GM23338 (cell line): ENCODE data around the gene SEMA3C. TPM values are rescaled to one million over a fixed set of nuclear protein-coding genes. Genes with fewer than 3 reads are reported as not detected.

Experiments
- ATAC-seq: fragments of 200-7000 bp; cut with Tn5 transposase; 3 replicates; pipeline ENCODE4 v1.9.1; 2020
- DNase-seq: peaks from one replicate; pipeline ENCODE4 v3.0.0-alpha.2; 2015; ENCODE audit warnings: low spot score
- H2AFZ ChIP-seq: fragments of 200-600 bp; sonication (generic); 2 replicates; pipeline ENCODE4 v1.8.0; 2016; ENCODE audit warnings: antibody characterized with exemption, mild to moderate bottlenecking, moderate library complexity
- H3F3A ChIP-seq: fragments of 200-600 bp; sonication (generic); replicated peaks from 2 replicates; pipeline ENCODE4 v1.8.0; 2017; ENCODE audit warnings: antibody characterized with exemption, mixed run types, low read depth
- H3K27ac ChIP-seq: fragments of 200-600 bp; sonication (generic); 2 replicates; pipeline ENCODE4 v1.6.1; 2016; ENCODE audit warnings: low read depth
- H3K27me3 ChIP-seq: fragments of 200-600 bp; sonication (generic); 2 replicates; pipeline ENCODE4 v1.8.0; 2016; ENCODE audit warnings: mild to moderate bottlenecking, mixed run types, moderate library complexity; ENCODE audit not compliant: insufficient read depth
- H3K36me3 ChIP-seq: fragments of 200-600 bp; sonication (generic); 2 replicates; pipeline ENCODE4 v1.8.0; 2016; ENCODE audit warnings: mild to moderate bottlenecking; ENCODE audit not compliant: insufficient read depth
- H3K4me1 ChIP-seq: fragments of 200-600 bp; sonication (generic); 2 replicates; pipeline ENCODE4 v1.8.0; 2016; ENCODE audit warnings: mild to moderate bottlenecking, moderate library complexity; ENCODE audit not compliant: insufficient read depth
- H3K4me2 ChIP-seq: fragments of 200-600 bp; sonication (generic); 2 replicates; pipeline ENCODE4 v1.7.1; 2017; ENCODE audit warnings: mixed run types
- H3K4me3 ChIP-seq: fragments of 200-600 bp; sonication (generic); 2 replicates; pipeline ENCODE4 v1.6.1; 2016; ENCODE audit warnings: mixed run types
- H3K79me2 ChIP-seq: fragments of 200-600 bp; sonication (generic); replicated peaks from 2 replicates; pipeline ENCODE4 v1.8.0; 2017; ENCODE audit warnings: mild to moderate bottlenecking; ENCODE audit not compliant: insufficient read depth
- H3K9me2 ChIP-seq: fragments of 200-600 bp; sonication (generic); 2 replicates; pipeline ENCODE4 v1.8.0; 2017; ENCODE audit not compliant: insufficient read depth
- H4K20me1 ChIP-seq: fragments of 200-600 bp; sonication (generic); replicated peaks from 2 replicates; pipeline ENCODE4 v1.8.0; 2017; ENCODE audit warnings: mild to moderate bottlenecking; ENCODE audit not compliant: insufficient read depth
- H3K27ac Mint-ChIP-seq: 2 replicates; pipeline ENCODE4 v1.8.0; 2020; ENCODE audit warnings: inconsistent platforms, mild to moderate bottlenecking, moderate library complexity, mixed read lengths
- H3K27me3 Mint-ChIP-seq: 3 replicates; pipeline ENCODE4 v1.8.0; 2022; ENCODE audit warnings: low read depth, mild to moderate bottlenecking, moderate library complexity, mixed read lengths, inconsistent platforms; ENCODE audit not compliant: insufficient read depth, poor library complexity
- H3K36me3 Mint-ChIP-seq: 3 replicates; pipeline ENCODE4 v1.8.0; 2021; ENCODE audit warnings: low read depth, mild to moderate bottlenecking, inconsistent platforms, moderate library complexity, mixed read lengths
- H3K4me1 Mint-ChIP-seq: 3 replicates; pipeline ENCODE4 v1.8.0; 2020; ENCODE audit warnings: mild to moderate bottlenecking, inconsistent platforms, mixed read lengths
- H3K4me3 Mint-ChIP-seq: 3 replicates; pipeline ENCODE4 v1.8.0; 2021; ENCODE audit warnings: moderate library complexity, mild to moderate bottlenecking, inconsistent platforms, mixed read lengths
- H3K9me3 Mint-ChIP-seq: 3 replicates; pipeline ENCODE4 v1.8.0; 2020; ENCODE audit warnings: moderate library complexity, mild to moderate bottlenecking, inconsistent platforms, mixed read lengths
- CTCF ChIP-seq, 2 experiments: fragments of 200-600 bp in 1 of 2; sonication (generic) in 1 of 2; conservative IDR thresholded peaks; 2 replicates each; pipeline versions ENCODE4 v1.5.1 to v1.6.1; 2016 to 2017; ENCODE audit warnings: antibody characterized with exemption in 2 of 2, low read depth in 2 of 2, mild to moderate bottlenecking in 2 of 2, moderate library complexity in 1 of 2
- ETS1 ChIP-seq: IDR thresholded peaks from 2 replicates; pipeline ENCODE4 v1.6.1; 2016; ENCODE audit warnings: antibody characterized with exemption
- EZH2 ChIP-seq: fragments of 200-600 bp; sonication (generic); IDR thresholded peaks from one replicate; pipeline ENCODE4 v1.8.0; 2017; ENCODE audit warnings: antibody characterized with exemption, mild to moderate bottlenecking, low read depth; ENCODE audit not compliant: unreplicated experiment
- EZH2phosphoT487 ChIP-seq: fragments of 200-600 bp; sonication (generic); IDR thresholded peaks from one replicate; pipeline ENCODE4 v1.8.1; 2018; ENCODE audit warnings: antibody characterized with exemption; ENCODE audit not compliant: unreplicated experiment
- JUNB ChIP-seq: IDR thresholded peaks from one replicate; pipeline ENCODE4 v1.6.1; 2016; ENCODE audit warnings: antibody characterized with exemption; ENCODE audit not compliant: unreplicated experiment
- NANOG ChIP-seq: IDR thresholded peaks from 2 replicates; pipeline ENCODE4 v1.6.1; 2016; ENCODE audit warnings: antibody characterized with exemption, borderline replicate concordance
- POLR2AphosphoS5 ChIP-seq: IDR thresholded peaks from 2 replicates; pipeline ENCODE4 v1.6.1; 2016; ENCODE audit warnings: antibody characterized with exemption, low read depth
- REST ChIP-seq: IDR thresholded peaks from one replicate; pipeline ENCODE4 v1.6.1; 2018; ENCODE audit warnings: antibody characterized with exemption; ENCODE audit not compliant: unreplicated experiment
- STAT1 ChIP-seq: IDR thresholded peaks from one replicate; pipeline ENCODE4 v1.6.1; 2016; ENCODE audit warnings: antibody characterized with exemption; ENCODE audit not compliant: unreplicated experiment
- ZNF114 ChIP-seq: fragments of 250-450 bp; sonication (Bioruptor Pico); IDR thresholded peaks from 2 replicates; pipeline ENCODE4 v1.5.0; 2020; ENCODE audit warnings: mild to moderate bottlenecking, moderate library complexity
- ZNF331 ChIP-seq: fragments of 250-450 bp; sonication (Bioruptor Pico); IDR thresholded peaks from 2 replicates; pipeline ENCODE4 v1.5.0; 2020; ENCODE audit warnings: low read depth, mild to moderate bottlenecking, moderate library complexity
- ZNF462 ChIP-seq: fragments of 250-450 bp; sonication (Bioruptor Pico); IDR thresholded peaks from 2 replicates; pipeline ENCODE4 v1.5.0; 2020; ENCODE audit warnings: mild to moderate bottlenecking, moderate library complexity
- polyA plus RNA-seq: library from polyadenylated mRNA; unstranded; fragments of >200 nt; fragmentation: Nextera tagmentation; extraction: Ambion mirVana; gene quantifications from 2 replicates; pipeline ENCODE4 v1.2.1, GENCODE V29; 2016
- total RNA-seq: library from RNA; depleted of rRNA; stranded (reverse); fragments of >200 nt; shearing (Covaris generic); gene quantifications from 2 replicates; pipeline ENCODE4 v1.2.3, GENCODE V29; 2014

SEMA3C gene
- total and polyA plus RNA-seq, 2 experiments from 2014 or later = 1.0 to 3.5 TPM

- Histone ChIP-seq H3K9me2 (0 out of 2 replicates have a peak, but pooled peaks cover 3% of the 10 kb centered on the region), H3K4me2 (no peak overlapping the region), H3K4me3 (no peak overlapping the region), H2AFZ (no peak overlapping the region), H3K79me2 (no peaks in the 10 kb centered on the region), H3K4me1 (peaks cover 12% of the 10 kb centered on the region), H3K36me3 (no peaks in the 10 kb centered on the region), H4K20me1 (no peaks in the 10 kb centered on the region), H3F3A (0 out of 2 replicates have a peak, but pooled peaks cover 6% of the 10 kb centered on the region), H3K27ac (no peak overlapping the region), H3K27me3 (peaks cover 19% of the 10 kb centered on the region)
- Mint-ChIP-seq H3K4me3 (no peak overlapping the region), H3K9me3 (peaks cover 7% of the 10 kb centered on the region; the same call in 1 of the 3 replicates), H3K4me1 (peaks cover 23% of the 10 kb centered on the region), H3K27me3 (peaks cover 13% of the 10 kb centered on the region), H3K27ac (no peak overlapping the region), H3K36me3 (peaks cover 3% of the 10 kb centered on the region; the same call in 1 of the 3 replicates)
- DNase-seq (no peak), ATAC-seq (no peak)
- no peak for TF ChIP-seq NANOG
- TF ChIP-seq ZNF331 (CRISPR knock-in tag) = no peak
- TF ChIP-seq STAT1 = no peak
- TF ChIP-seq CTCF (conservative IDR thresholded peaks at IDR 0.05; ENCODE audit: low read depth in 2 of 2) = no peak
- no peak for TF ChIP-seq ZNF114
- TF ChIP-seq REST = no peak
- TF ChIP-seq EZH2 = no peak
- no peak for TF ChIP-seq JUNB
- no peak for TF ChIP-seq POLR2AphosphoS5
- TF ChIP-seq EZH2phosphoT487 = no peak
- no peak for TF ChIP-seq ZNF462
- TF ChIP-seq ETS1 = no peak
These were observed 3.6 kb upstream of the SEMA3C start for GRCh38 chr7:80922253-80923049.
